Colonic mucosa (tissue), 4 donors: ENCODE measurements around the gene DIP2C. TPM values are rescaled to one million over a fixed set of nuclear protein-coding genes. Genes with fewer than 3 reads are reported as not detected.

Experiments used
- DNase-seq: peaks from one replicate; pipeline ENCODE4 v3.0.0-alpha.2; 2020
- H3K27ac ChIP-seq: fragments of 200-600 bp; one replicate; pipeline ENCODE4 v1.8.0; 2021
- H3K27me3 ChIP-seq: fragments of 200-600 bp; one replicate; pipeline ENCODE4 v1.8.0; 2021
- H3K36me3 ChIP-seq: fragments of 200-600 bp; one replicate; pipeline ENCODE4 v1.8.0; 2021
- H3K4me1 ChIP-seq: fragments of 200-600 bp; one replicate; pipeline ENCODE4 v1.8.0; 2021; ENCODE audit warnings: mild to moderate bottlenecking
- H3K4me3 ChIP-seq: fragments of 200-600 bp; one replicate; pipeline ENCODE4 v1.8.0; 2021
- H3K9ac ChIP-seq, 2 donors: one replicate each; pipeline ENCODE4 v1.7.0; 2013; ENCODE audit warnings: control low read depth in 2 of 2, low read depth in 2 of 2, low read length in 2 of 2
- H3K9me3 ChIP-seq: fragments of 200-600 bp; one replicate; pipeline ENCODE4 v1.8.0; 2021
- CTCF ChIP-seq: fragments of 200-600 bp; IDR thresholded peaks from one replicate; pipeline ENCODE4 v1.8.0; 2022; ENCODE audit warnings: antibody characterized with exemption, mild to moderate bottlenecking
- intact Hi-C: fragments of 100-400 bp; cut with DNase I; formaldehyde crosslinking; loops from one replicate; pipeline ENCODE4 v1.14.1; 2022
- total RNA-seq, 2 donors: library from RNA; stranded (reverse); fragmentation: NEBNext Ultra II Directional in 1 of 2; extraction: Animal tissue kit (Norgen Biotek cat#: 25700) in 1 of 2; gene quantifications; one replicate each; pipeline ENCODE4 v1.2.1, GENCODE V29; 2021
- donor health status: healthy.
- donor health status: DM: no; HTN: no; CAD: no.
- donor health status: DM: no; HTN: no; CAD: no.

The DIP2C gene
- total RNA-seq, 2 donors from 2014 or later = 7.6 to 11.2 TPM

GRCh38 chr10:690372-691161, 1.1 kb upstream of the DIP2C start:
- peak overlapping the region; percentile 13 to 46 for H3K9ac ChIP-seq
- H3K9me3 ChIP-seq = no peaks in the 10 kb centered on the region
- H3K27ac ChIP-seq = peak overlapping the region; percentile 63
- no peaks in the 10 kb centered on the region for H3K27me3 ChIP-seq
- intact Hi-C loops = loop anchor here (10.0 kb wide), 1 partner anchor 176 kb away; no protein-coding TSS in a partner anchor
- no peaks in the 10 kb centered on the region for H3K36me3 ChIP-seq
- DNase-seq = no peak
- peak overlapping the region; percentile 27 for H3K4me3 ChIP-seq
- no peaks in the 10 kb centered on the region for H3K4me1 ChIP-seq
- no peak for TF ChIP-seq CTCF

GRCh38 chr10:689121-689451, 382 bp downstream of the DIP2C start:
- no peak for TF ChIP-seq CTCF
- peak overlapping the region; percentile 63 for H3K4me3 ChIP-seq
- H3K27ac ChIP-seq = peak overlapping the region; percentile 44
- no peaks in the 10 kb centered on the region for H3K36me3 ChIP-seq
- no peak for DNase-seq
- intact Hi-C loops = no loop called here
- H3K4me1 ChIP-seq = no peaks in the 10 kb centered on the region
- peak overlapping the region; percentile 61 to 76 for H3K9ac ChIP-seq
- no peaks in the 10 kb centered on the region for H3K27me3 ChIP-seq
- no peaks in the 10 kb centered on the region for H3K9me3 ChIP-seq

- DNase-seq = peak; percentile 42
- H3K4me3 ChIP-seq = peak overlapping the region; percentile 63
- H3K9me3 ChIP-seq = no peaks in the 10 kb centered on the region
- H3K27ac ChIP-seq = peak overlapping the region; percentile 44
- intact Hi-C loops = no loop called here
- no peak for TF ChIP-seq CTCF
- peak overlapping the region; percentile 61 to 76 for H3K9ac ChIP-seq
- no peaks in the 10 kb centered on the region for H3K27me3 ChIP-seq
- no peaks in the 10 kb centered on the region for H3K4me1 ChIP-seq
- no peaks in the 10 kb centered on the region for H3K36me3 ChIP-seq
Measured at GRCh38 chr10:688312-689120, 952 bp downstream of the DIP2C start.

GRCh38 chr10:687583-688311, 1.7 kb downstream of the DIP2C start:
- no peak for TF ChIP-seq CTCF
- Histone ChIP-seq H3K27me3 (no peaks in the 10 kb centered on the region), H3K4me3 (peak overlapping the region; percentile 63), H3K9me3 (no peaks in the 10 kb centered on the region), H3K4me1 (no peaks in the 10 kb centered on the region), H3K36me3 (no peaks in the 10 kb centered on the region), H3K27ac (no peak overlapping the region), H3K9ac (no peak overlapping the region)
- intact Hi-C loops = no loop called here
- DNase-seq = no peak

- H3K9me3 ChIP-seq = no peaks in the 10 kb centered on the region
- intact Hi-C loops = no loop called here
- no peaks in the 10 kb centered on the region for H3K4me1 ChIP-seq
- no peaks in the 10 kb centered on the region for H3K27me3 ChIP-seq
- H3K27ac ChIP-seq = no peak overlapping the region
- no peak for TF ChIP-seq CTCF
- no peak overlapping the region for H3K4me3 ChIP-seq
- no peak overlapping the region for H3K9ac ChIP-seq
- DNase-seq = no peak
- H3K36me3 ChIP-seq = no peaks in the 10 kb centered on the region
Measured at GRCh38 chr10:686155-686931, 3.1 kb downstream of the DIP2C start.
